ENCODE results near the gene ERG28.

- TF ChIP-seq, protein P1, sequence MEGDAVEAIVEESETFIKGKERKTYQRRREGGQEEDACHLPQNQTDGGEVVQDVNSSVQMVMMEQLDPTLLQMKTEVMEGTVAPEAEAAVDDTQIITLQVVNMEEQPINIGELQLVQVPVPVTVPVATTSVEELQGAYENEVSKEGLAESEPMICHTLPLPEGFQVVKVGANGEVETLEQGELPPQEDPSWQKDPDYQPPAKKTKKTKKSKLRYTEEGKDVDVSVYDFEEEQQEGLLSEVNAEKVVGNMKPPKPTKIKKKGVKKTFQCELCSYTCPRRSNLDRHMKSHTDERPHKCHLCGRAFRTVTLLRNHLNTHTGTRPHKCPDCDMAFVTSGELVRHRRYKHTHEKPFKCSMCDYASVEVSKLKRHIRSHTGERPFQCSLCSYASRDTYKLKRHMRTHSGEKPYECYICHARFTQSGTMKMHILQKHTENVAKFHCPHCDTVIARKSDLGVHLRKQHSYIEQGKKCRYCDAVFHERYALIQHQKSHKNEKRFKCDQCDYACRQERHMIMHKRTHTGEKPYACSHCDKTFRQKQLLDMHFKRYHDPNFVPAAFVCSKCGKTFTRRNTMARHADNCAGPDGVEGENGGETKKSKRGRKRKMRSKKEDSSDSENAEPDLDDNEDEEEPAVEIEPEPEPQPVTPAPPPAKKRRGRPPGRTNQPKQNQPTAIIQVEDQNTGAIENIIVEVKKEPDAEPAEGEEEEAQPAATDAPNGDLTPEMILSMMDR (IDR thresholded peaks at IDR 0.05; ENCODE audit: extremely low read depth in 1 of 2, insufficient read depth in 1 of 2, low read depth in 1 of 2, low read length in 2 of 2), result no peak
- TF ChIP-seq POLR2A (IDR thresholded peaks at IDR 0.05; ENCODE audit: low read depth, low read length) (no peak), POLR2AphosphoS5 (IDR thresholded peaks at IDR 0.05; ENCODE audit: insufficient read depth, low read depth, low read length) (no peak), EZH2 (IDR thresholded peaks at IDR 0.05; ENCODE audit: borderline replicate concordance, low read depth, low read length, severe bottlenecking) (no peak)
- TF ChIP-seq, protein P2, sequence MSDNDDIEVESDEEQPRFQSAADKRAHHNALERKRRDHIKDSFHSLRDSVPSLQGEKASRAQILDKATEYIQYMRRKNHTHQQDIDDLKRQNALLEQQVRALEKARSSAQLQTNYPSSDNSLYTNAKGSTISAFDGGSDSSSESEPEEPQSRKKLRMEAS (IDR thresholded peaks at IDR 0.05; ENCODE audit: insufficient read depth, insufficient read length), result no peak
Observed at GRCh38 chr14:75626863-75627262, 33.8 kb downstream of the ERG28 start.
